Activated T-cell treated with anti-CD3 and anti-CD28 coated beads, Interleukin-2, amount 50 U/mL, for 72 hours (primary cell): Measurements from ENCODE around the gene MYH10. TPM values are rescaled to one million over a fixed set of nuclear protein-coding genes. Genes with fewer than 3 reads are reported as not detected.
A peak's percentile ranks its signal among the peaks of the same experiment; 100 is the strongest.

Source experiments
- ATAC-seq, 2 donors: fragments of 150-1000 bp; cut with Tn5 transposase; replicated peaks in 1 of 2; 2 replicates each; pipeline ENCODE4 v1.10.0; 2021; ENCODE audit warnings: moderate library complexity in 2 of 2, mild to moderate bottlenecking in 1 of 2
- DNase-seq, 2 donors: peaks; one replicate each; pipeline ENCODE4 v3.0.0; 2021 to 2022; ENCODE audit warnings: mixed read lengths in 1 of 2
- H3K27ac Mint-ChIP-seq: one replicate; pipeline ENCODE4 v1.8.0; 2022; ENCODE audit warnings: mild to moderate bottlenecking, moderate library complexity, mixed read lengths
- H3K27me3 Mint-ChIP-seq: one replicate; pipeline ENCODE4 v1.8.0; 2022; ENCODE audit warnings: low read depth, mixed read lengths
- H3K36me3 Mint-ChIP-seq, 2 donors: one replicate each; pipeline ENCODE4 v1.8.0; 2022; ENCODE audit warnings: mixed read lengths in 2 of 2, mild to moderate bottlenecking in 1 of 2; ENCODE audit not compliant: insufficient read depth in 2 of 2
- H3K4me1 Mint-ChIP-seq: one replicate; pipeline ENCODE4 v1.8.0; 2022; ENCODE audit warnings: low read depth, mixed read lengths
- H3K4me3 Mint-ChIP-seq, 2 donors: one replicate each; pipeline ENCODE4 v1.8.0; 2022; ENCODE audit warnings: mild to moderate bottlenecking in 2 of 2, mixed read lengths in 2 of 2, moderate library complexity in 2 of 2
- H3K9me3 Mint-ChIP-seq, 2 donors: one replicate each; pipeline ENCODE4 v1.8.0; 2022; ENCODE audit warnings: mixed read lengths in 2 of 2
- total RNA-seq, 2 donors: library from RNA; stranded (reverse); gene quantifications; one replicate each; pipeline ENCODE4 v1.2.3, GENCODE V29; 2022

The MYH10 gene
- total RNA-seq, 2 donors from 2014 or later = 7.6 to 23.7 TPM

DNA sequence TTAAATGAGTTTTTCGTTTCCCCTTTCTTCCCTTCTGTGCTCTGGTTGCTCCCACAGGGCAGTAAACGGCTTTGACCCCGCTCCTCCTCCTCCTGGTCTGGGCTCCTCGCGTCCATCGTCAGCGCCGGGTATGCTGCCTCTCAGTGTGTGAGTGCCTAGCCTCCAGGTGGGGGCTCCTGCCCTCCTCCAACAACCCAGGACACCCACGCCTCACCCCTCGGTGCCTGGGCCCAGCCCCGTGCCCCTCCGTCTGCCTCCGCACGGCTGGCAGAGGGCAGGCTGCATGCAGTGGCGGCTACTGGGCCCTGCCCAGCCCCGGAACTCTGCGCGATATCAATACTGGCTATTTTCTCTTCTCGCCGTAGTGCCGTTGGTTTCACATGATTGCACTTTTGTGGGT, 163.7 kb downstream of the MYH10 start:
- Mint-ChIP-seq H3K4me1 (peaks cover 15% of the 10 kb centered on the region), H3K4me3 (no peak overlapping the region), H3K36me3 (peaks cover 1 to 10% of the 10 kb centered on the region in 2 donors), H3K27ac (no peak overlapping the region), H3K27me3 (no peaks in the 10 kb centered on the region), H3K9me3 (no peaks in the 10 kb centered on the region)
- ATAC-seq (no peak), DNase-seq (no peak)

DNA sequence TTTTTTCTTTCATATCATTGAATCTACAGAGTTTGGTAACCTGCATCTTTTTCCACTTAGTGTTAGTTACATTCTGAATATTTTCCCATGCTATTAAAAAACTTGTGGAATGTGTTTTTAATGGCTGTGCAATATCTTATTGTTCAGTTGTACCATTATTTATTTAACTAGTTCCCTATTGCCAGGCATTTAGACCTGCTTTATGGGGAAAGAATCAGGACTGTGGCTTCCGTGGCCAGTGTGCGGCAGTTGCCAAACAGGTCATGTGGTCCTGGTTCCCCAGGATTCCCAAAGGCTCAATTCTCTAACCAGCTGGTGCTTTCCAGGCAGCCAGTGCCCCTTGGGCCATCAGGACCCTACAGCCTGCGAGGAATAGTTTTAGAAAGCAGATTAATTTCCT, 164.1 kb downstream of the MYH10 start:
- Mint-ChIP-seq H3K4me3 (no peak overlapping the region), H3K9me3 (no peaks in the 10 kb centered on the region), H3K27ac (no peak overlapping the region), H3K4me1 (peaks cover 15% of the 10 kb centered on the region), H3K27me3 (no peaks in the 10 kb centered on the region), H3K36me3 (peaks cover 3 to 12% of the 10 kb centered on the region in 2 donors)
- DNase-seq = no peak
- no peak for ATAC-seq

DNA sequence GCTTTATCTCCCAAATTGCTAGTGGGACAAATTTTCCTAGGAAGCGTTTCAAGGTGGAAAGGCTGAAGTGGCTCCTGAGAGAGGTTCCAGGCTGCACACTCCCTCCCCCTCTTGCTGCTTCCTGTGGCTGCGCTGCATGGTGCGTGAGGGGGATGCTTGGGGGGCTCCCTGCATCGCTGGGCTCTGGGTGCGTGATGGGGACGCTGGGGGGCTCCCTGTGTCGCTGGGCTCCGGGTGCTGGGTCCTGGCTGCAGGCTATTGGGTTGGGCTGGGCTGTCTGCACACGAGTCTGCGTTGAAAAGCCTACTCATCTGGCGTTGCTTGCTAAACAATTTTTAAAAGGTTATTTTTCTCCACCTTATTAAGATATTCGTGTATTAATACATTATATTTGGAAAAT, 164.8 kb downstream of the MYH10 start:
- H3K36me3 Mint-ChIP-seq = peaks cover 3 to 13% of the 10 kb centered on the region in 2 donors
- peaks cover 15% of the 10 kb centered on the region for H3K4me1 Mint-ChIP-seq
- H3K27me3 Mint-ChIP-seq = no peaks in the 10 kb centered on the region
- no peaks in the 10 kb centered on the region for H3K9me3 Mint-ChIP-seq
- H3K27ac Mint-ChIP-seq = no peak overlapping the region
- ATAC-seq (no peak), DNase-seq (no peak)
- no peak overlapping the region for H3K4me3 Mint-ChIP-seq

DNA sequence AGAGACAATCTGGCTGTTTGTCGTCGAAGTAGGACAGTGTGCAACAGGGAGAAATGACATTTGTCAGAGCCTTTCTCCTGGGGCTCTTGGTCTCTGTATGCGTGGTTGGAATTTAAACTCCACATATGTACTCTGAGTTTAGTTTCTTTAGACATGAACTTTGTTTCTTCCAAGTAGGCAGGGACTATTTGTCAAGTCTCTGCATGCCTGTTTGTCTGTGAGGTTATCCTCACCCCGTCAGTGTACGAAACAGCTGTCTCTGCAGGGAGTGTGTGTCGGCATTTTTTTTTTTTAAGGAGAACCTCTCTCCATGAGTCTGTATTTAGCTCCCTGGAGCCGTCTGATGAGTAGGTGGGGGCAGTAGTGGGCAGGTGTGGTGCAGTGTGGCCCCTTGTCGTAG, 165.2 kb downstream of the MYH10 start:
- ATAC-seq (no peak), DNase-seq (no peak)
- no peak overlapping the region for H3K27ac Mint-ChIP-seq
- no peaks in the 10 kb centered on the region for H3K27me3 Mint-ChIP-seq
- no peak overlapping the region for H3K4me3 Mint-ChIP-seq
- H3K9me3 Mint-ChIP-seq = no peaks in the 10 kb centered on the region
- H3K4me1 Mint-ChIP-seq = peaks cover 15% of the 10 kb centered on the region
- H3K36me3 Mint-ChIP-seq = peaks cover 3 to 13% of the 10 kb centered on the region in 2 donors

DNA sequence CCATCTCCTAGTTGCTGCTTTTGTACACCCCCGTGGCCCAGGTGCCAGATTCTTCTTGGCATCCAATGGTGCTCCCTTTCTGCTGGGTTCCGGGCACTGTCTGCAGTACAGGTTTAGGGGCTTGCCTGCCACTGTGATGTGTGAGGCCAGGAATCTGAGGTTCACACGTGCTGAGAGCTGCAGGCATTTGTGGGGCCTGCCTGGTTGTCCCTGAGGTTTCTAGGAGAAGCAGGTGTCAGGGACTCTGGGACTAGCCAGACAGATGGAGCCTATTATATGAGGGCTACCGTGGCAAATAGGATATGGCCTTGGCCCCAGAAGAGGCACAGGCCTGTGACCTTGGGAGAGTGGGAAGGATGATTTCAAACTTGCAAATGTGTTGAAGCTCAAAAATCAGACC, 165.6 kb downstream of the MYH10 start:
- H3K27me3 Mint-ChIP-seq = no peaks in the 10 kb centered on the region
- no peak for ATAC-seq
- no peak for DNase-seq
- peaks cover 3 to 13% of the 10 kb centered on the region in 2 donors for H3K36me3 Mint-ChIP-seq
- no peak overlapping the region for H3K27ac Mint-ChIP-seq
- H3K4me1 Mint-ChIP-seq = peaks cover 15% of the 10 kb centered on the region
- no peaks in the 10 kb centered on the region for H3K9me3 Mint-ChIP-seq
- H3K4me3 Mint-ChIP-seq = no peak overlapping the region

DNA sequence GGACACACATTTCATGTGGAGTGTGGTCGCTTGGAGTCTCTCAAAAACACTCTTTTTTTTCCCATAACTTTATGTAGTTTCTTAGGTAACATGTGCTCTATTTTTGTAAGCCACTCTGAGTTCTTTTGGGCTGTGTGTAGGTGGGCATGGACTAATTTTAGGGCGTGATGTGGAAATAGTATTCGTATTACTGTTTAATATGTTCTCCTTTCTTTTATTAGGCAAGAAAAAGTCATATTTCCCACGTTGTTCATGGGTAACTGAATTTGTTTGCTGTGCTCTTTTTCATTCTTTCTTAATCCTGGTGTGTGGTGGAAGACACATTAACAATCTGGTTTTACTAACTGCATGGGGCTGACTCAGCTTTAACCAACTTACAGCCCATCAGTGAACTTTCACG, 167.4 kb downstream of the MYH10 start:
- Mint-ChIP-seq H3K36me3 (peaks cover 7 to 16% of the 10 kb centered on the region in 2 donors), H3K27me3 (no peaks in the 10 kb centered on the region), H3K4me1 (peaks cover 19% of the 10 kb centered on the region), H3K27ac (peak overlapping the region; percentile 62), H3K4me3 (no peak overlapping the region), H3K9me3 (no peaks in the 10 kb centered on the region)
- no peak for DNase-seq
- no peak for ATAC-seq

DNA sequence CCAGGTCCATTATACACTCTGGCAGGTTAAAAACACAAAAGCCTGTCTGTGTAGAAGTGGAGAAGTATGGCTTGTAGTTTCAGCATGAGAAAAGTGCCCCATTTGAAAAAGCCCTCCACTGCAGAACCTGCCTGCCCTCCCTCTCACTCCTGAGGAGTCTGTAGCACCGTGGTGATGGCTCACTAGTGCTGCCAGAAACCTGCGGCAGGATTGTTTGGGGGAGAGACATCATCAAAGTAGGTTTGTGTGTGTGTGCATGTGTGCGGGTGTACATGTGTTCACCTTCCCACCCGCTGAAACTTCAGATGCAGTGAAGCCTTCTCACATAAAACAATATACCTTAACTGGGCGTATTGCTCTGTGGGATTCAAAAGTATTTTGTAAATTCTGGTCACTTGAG, 168.0 kb downstream of the MYH10 start:
- Mint-ChIP-seq H3K27ac (no peak overlapping the region), H3K4me1 (peaks cover 22% of the 10 kb centered on the region), H3K9me3 (no peaks in the 10 kb centered on the region), H3K4me3 (no peak overlapping the region), H3K36me3 (peaks cover 9 to 16% of the 10 kb centered on the region in 2 donors), H3K27me3 (no peaks in the 10 kb centered on the region)
- DNase-seq = no peak
- ATAC-seq = no peak

DNA sequence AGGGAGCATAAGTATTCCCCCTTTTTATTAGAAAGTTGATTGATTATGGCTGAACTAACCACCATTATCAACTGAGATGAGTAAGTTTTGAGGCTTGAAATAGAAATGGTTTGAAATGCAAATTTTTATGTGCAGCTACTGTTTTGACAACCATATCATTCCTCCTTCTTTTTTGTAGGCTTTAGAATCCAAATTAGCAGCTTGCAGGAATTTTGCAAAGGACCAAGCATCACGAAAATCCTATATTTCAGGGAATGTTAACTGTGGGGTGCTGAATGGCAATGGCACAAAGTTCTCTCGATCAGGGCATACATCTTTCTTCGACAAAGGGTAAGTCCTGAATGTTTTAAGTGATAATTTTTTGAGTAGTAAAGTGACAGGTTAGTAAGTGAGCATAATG, 170.7 kb downstream of the MYH10 start:
- ATAC-seq (no peak), DNase-seq (no peak)
- Mint-ChIP-seq H3K4me3 (no peak overlapping the region), H3K9me3 (no peaks in the 10 kb centered on the region), H3K27ac (no peak overlapping the region), H3K27me3 (no peaks in the 10 kb centered on the region), H3K4me1 (peaks cover 32% of the 10 kb centered on the region), H3K36me3 (peaks cover 17 to 33% of the 10 kb centered on the region in 2 donors)

DNA sequence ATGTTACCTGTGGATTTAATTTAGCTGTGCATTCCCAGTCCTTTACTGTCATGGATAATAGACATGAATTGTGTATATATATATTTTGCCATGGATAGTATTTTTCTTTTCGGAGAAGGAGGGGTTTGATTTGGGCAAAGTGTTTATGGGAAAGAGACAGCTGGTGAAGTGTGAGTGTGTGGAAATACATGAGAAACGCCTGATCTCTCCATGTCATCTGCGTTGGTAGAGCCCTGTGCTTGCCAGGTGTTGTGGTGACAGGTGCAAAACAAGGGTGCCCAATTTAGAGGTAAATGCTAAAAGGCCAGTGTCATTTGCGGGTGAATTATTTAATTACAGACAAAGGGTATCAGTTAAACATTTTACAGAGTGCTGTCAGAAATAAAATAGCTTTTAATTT, 171.4 kb downstream of the MYH10 start:
- H3K4me1 Mint-ChIP-seq = peaks cover 28% of the 10 kb centered on the region
- DNase-seq = no peak
- H3K4me3 Mint-ChIP-seq = no peak overlapping the region
- peaks cover 17 to 33% of the 10 kb centered on the region in 2 donors for H3K36me3 Mint-ChIP-seq
- no peaks in the 10 kb centered on the region for H3K9me3 Mint-ChIP-seq
- H3K27me3 Mint-ChIP-seq = no peaks in the 10 kb centered on the region
- no peak for ATAC-seq
- H3K27ac Mint-ChIP-seq = no peak overlapping the region

DNA sequence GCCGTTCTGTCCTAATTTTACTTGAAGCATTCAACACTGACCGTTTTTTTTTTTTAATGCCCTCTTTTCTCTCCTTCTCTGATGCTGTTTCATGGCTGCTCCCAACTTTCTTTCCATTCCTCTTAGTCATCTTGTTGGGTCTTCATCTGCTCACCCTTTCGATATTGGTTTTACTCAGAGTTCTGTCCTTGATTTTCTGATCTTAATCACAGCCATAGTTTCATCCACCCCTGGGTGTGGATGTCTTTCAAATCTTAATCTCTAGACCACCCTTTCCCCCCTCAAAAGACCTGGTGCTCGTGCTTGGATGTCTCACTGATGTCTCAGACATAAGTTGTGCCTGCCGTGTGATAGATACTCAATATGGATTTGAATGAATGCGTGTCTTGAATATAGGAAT, 172.4 kb downstream of the MYH10 start:
- Mint-ChIP-seq H3K27me3 (no peaks in the 10 kb centered on the region), H3K36me3 (peaks cover 17 to 31% of the 10 kb centered on the region in 2 donors), H3K4me3 (no peak overlapping the region), H3K9me3 (no peaks in the 10 kb centered on the region), H3K4me1 (peaks cover 18% of the 10 kb centered on the region), H3K27ac (no peak overlapping the region)
- peak in 1 of 2 donors; percentile 17 for ATAC-seq
- DNase-seq = no peak

DNA sequence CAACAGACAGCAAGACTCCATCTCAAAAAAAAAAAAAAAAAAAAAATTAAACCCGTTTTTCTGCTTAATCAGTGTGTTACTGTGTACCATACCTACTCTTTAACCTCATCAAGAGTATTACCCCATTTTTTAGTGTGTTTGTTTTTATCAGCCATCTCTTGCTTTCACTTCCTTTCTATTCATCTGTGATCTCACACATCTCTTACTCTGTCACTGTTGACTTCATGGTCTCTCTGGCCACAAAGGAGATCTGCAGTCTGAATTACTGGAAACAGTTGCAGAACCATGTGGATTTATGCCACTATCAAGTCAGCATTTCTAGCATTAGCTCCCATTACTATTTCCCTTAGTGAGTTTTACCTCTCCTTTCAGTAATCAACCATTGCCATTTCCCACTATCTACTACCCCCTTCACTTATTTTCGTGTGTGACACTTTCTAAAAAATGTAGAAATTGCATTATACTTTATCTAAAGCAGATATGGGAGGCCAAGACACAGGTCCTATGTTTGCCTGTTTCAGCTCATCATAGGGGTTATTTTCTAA, 174.8 kb downstream of the MYH10 start:
- Mint-ChIP-seq H3K4me3 (no peak overlapping the region), H3K36me3 (peaks cover 15 to 32% of the 10 kb centered on the region in 2 donors), H3K27me3 (no peaks in the 10 kb centered on the region), H3K27ac (peak overlapping the region; percentile 74), H3K4me1 (peaks cover 17% of the 10 kb centered on the region), H3K9me3 (no peaks in the 10 kb centered on the region)
- DNase-seq (no peak), ATAC-seq (peak in 1 of 2 donors; percentile 30)

DNA sequence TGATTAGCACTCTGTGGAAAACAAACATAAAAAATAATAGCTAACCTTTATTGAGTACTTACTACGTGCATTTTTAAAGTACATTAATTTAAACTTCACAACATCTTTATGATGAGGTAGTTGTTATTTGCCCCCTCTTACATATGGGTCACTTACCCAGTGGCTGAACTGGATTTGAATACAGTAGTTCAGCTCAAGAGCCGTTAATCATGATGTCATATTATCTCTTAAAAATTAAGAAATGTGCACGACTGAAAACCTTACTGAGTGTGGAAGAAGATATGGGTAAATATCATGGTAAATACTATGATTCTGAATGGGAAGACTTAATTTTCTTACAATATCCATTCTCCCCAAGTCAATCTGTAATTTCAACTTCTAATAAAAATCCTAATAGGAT, 177.2 kb downstream of the MYH10 start:
- Mint-ChIP-seq H3K4me1 (peaks cover 16% of the 10 kb centered on the region), H3K9me3 (no peaks in the 10 kb centered on the region), H3K27ac (no peak overlapping the region), H3K27me3 (no peaks in the 10 kb centered on the region), H3K36me3 (peaks cover 13 to 30% of the 10 kb centered on the region in 2 donors), H3K4me3 (no peak overlapping the region)
- DNase-seq (no peak), ATAC-seq (no peak)

DNA sequence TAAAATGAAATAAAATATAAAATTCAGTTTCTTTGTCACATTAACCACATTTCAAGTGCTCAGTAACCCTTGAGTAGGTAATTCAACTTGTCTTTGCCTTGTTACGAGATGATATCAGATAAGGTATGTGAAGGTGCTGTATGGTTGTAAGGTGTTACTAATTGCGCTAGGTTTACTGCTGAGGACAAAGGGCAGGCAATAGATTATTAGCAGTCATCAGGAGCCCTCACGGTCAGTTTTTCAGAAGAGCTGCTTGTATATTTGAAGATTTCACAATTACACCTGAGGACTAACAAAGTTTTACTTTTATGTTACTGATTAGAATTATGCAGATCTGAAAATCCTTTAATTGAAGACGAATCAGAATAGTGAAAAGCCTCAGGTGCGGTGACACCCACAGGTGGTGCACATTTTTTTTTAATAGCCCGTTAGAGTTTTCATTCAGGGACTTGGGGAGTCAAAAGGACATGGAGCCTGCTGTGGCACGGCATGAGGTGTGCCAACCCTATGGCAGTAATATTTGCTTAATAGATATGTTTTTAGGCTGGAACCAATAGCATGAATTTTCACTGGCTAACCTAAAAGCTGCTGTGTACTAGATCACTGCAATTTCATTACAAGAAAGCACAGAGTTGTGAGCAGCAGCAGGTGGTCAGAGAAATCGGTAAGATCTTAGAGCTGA, 178.5 kb downstream of the MYH10 start:
- DNase-seq = no peak
- Mint-ChIP-seq H3K4me3 (no peak overlapping the region), H3K27ac (no peak overlapping the region), H3K4me1 (peaks cover 11% of the 10 kb centered on the region), H3K27me3 (no peaks in the 10 kb centered on the region), H3K9me3 (no peaks in the 10 kb centered on the region), H3K36me3 (peaks cover 5 to 22% of the 10 kb centered on the region in 2 donors)
- ATAC-seq = no peak

DNA sequence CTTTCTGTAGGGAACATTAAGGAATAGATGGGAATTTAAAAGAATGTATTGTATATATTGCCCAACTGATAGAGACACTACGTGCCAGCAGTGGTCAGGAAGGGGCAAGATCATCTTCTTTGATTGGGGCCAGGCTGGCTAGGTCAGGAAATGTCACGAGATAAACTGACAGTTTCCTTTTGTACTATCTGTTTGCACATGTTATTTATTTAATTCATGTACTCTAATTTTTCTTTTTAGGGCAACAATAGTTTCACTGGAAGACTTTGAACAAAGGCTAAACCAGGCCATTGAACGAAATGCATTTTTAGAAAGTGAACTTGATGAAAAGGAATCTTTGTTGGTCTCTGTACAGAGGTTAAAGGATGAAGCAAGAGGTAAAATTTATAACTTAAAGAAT, 182.2 kb downstream of the MYH10 start:
- peak overlapping the region; percentile 33 for H3K27ac Mint-ChIP-seq
- no peaks in the 10 kb centered on the region for H3K9me3 Mint-ChIP-seq
- ATAC-seq (no peak), DNase-seq (no peak)
- no peaks in the 10 kb centered on the region for H3K27me3 Mint-ChIP-seq
- no peaks in the 10 kb centered on the region for H3K4me1 Mint-ChIP-seq
- H3K4me3 Mint-ChIP-seq = no peak overlapping the region
- peaks cover 4 to 17% of the 10 kb centered on the region in 2 donors for H3K36me3 Mint-ChIP-seq
